ENCODE data around the gene AMBRA1.

DNA sequence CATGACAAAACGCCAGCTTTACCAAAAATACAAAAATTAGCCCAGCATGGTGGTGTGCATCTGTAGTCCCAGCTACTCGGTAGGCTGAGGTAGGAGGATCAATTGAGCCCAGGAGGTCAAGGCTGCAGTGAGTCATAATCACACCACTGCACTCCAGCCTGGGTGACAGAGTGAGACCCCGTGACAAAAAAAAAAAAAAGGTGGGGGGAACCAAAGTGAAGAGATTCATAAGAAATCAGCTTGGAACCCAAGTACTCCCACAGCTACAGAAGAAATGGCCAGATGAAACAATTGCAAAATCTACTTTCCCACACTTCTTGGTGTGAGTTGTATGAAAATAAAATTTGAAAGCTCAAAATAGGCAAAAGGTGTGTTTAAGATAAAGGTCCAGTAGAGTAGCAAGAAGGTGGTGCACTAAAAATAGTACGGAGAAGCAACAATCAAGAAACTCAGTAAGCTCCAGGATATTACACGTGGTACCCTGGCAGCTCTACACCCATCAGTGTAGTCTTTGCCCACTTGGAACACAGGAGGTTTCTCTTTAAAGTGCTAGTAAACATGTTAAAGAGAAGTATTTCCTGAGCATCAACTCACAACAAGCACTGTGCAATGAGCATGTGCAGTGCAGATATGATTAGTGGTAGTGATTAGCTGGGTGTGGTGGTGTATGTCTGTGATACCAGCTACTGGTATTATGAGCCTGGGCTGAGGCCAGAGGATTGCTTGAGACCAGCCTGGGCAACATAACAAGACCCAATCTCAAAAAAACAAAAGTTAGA is 17.9 kb upstream of the AMBRA1 start:
- TF ChIP-seq EP300 (IDR thresholded peaks at IDR 0.05) (no peak), CTCF (IDR thresholded peaks at IDR 0.05) (no peak)
